ENCODE results near the gene MRPL46.
"Not testable (repeated sequence)": the region's sequence is repeated elsewhere in the genome, so short reads cannot be mapped to it uniquely, and the experiment has no call there.

MRPL46 gene

GRCh38 chr15:88477904-88478303 lies 10.7 kb upstream of the MRPL46 start:
- DNase-seq (ENCODE audit: low spot score): no peak

GRCh38 chr15:88477126-88477525 lies 9.9 kb upstream of the MRPL46 start:
- no peak for DNase-seq (ENCODE audit: low spot score)

DNA sequence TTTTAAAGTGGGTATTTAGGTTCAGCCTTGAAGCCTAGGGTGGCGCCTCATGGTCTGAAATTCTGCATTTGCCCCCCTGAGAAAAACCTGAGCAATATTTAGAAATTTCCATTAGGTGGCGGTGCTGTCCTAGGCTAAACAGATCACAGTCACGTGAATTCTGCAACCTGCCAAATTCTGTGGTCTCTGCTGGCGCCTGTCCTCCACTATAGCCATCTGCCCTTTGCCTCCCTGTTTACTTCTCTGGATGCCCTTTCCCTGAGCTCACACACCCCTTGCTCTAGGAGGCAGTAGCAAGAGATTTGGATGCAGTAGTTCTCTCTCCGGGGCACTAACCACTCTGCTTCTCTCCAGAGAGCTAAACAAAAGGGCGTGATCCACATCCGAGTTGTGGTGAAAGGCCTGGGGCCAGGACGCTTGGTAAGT lies 9.5 kb upstream of the MRPL46 start:
- DNase-seq (ENCODE audit: low spot score): peak; percentile 63

- DNase-seq (ENCODE audit: low spot score): not testable (repeated sequence)
Measured at GRCh38 chr15:88473661-88474293, 6.6 kb upstream of the MRPL46 start.

- no peak for DNase-seq (ENCODE audit: low spot score)
Measured at GRCh38 chr15:88472225-88472624, 5.0 kb upstream of the MRPL46 start.

GRCh38 chr15:88470625-88471372 lies 3.6 kb upstream of the MRPL46 start:
- no peak for DNase-seq (ENCODE audit: low spot score)

DNA sequence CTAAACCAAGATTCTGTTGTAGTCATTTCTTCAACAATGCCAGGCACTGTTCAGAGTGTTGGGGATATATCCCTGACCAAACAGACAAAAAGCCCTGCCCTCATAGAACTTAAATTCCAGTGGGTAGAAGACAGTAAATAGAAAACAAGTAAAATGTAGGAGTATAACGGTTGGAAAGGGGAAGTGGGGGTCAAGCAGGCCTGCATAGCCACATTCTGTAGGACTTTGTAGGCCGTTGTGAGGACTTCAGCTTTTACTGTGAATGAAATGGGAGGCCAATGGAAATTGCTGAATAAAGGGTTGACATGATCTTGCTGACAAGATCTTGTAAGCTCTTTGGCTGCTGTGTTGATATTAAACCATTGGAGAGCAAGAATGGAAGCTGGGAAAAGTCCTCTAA lies 2.1 kb upstream of the MRPL46 start:
- no peak for DNase-seq (ENCODE audit: low spot score)

- DNase-seq (ENCODE audit: low spot score): not testable (repeated sequence)
Measured at GRCh38 chr15:88468721-88469120, 1.5 kb upstream of the MRPL46 start.

DNA sequence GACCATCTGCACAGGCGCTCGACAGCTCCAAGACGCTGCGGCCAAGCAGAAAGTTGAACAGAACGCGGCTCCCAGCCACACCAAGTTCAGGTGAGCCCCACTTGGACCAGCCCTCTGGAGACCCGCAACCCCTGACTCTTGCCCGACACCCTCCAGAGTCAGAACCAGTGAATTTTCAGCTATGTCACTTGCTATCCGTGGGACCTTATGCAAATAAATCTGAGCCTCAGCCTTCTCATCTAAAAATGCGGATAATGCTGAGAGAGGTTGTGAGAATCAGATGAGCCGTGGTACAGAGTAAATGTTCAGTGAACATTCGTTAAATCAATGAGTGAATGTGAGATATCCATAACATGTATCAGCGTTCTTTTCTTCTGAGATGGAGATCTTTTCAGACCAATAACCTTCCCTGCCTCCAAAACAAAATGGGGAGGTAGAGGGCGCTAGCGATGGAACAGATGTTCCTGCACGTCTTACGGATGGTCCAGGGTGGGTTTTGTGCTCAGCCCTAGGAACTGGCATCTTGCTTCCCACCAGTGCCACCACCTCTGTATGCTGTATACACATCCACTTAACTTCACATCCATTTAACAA lies 844 bp upstream of the MRPL46 start:
- DNase-seq (ENCODE audit: low spot score): peak; percentile 36

DNA sequence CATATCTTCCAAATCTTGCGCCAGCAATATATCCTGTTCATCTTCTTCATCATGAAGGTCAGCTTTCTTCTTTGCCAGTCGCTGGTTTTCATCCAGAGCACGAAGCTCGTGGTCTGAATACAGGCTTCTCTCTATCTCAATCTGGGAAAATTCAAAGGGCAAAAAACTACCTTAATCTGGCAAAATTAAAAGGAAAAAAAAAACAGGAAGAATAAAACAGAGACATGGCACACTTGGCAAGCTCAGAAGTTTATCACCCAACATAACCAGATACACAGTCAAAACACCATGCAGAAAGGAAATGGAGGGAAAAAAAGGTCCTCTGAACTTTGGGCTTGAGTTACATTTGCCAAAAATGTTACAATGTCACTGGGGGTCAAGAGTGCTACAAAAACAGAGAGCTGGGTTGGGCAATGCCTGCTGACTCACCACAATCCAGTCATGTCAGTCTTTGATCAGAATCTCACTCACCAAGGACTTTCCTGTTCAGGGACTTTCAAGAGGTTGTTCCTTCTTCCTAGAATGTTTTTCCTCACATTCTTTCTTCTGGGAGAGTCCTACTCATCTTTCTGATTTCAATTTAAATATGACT lies 1.5 kb downstream of the MRPL46 start:
- DNase-seq (ENCODE audit: low spot score): no peak

- DNase-seq (ENCODE audit: low spot score): no peak
Measured at GRCh38 chr15:88463870-88464532, 3.2 kb downstream of the MRPL46 start.

GRCh38 chr15:88456733-88457132 lies 10.5 kb downstream of the MRPL46 start:
- no peak for DNase-seq (ENCODE audit: low spot score)

- peak; percentile 87 for DNase-seq (ENCODE audit: low spot score)
Measured at GRCh38 chr15:88454867-88455810, 12.0 kb downstream of the MRPL46 start.

DNA sequence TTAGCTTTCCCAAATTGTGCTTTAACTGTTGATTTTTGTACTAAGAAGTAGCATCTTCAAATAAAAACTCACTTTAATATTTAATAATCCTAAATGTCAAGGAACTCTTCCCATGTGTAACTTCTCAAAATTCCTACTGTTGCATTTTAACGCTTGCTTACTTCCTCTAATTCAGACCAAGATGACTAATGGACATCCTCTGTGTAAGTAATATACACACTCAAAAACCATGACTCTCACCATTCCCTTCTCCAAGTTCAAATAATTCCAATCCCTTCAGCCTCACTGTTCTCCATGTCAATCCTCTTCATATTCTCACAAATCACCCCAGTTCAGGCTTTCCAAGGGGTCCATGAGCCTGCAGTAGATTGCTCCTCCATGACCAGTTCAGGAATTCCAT lies 13.0 kb downstream of the MRPL46 start:
- no peak for DNase-seq (ENCODE audit: low spot score)

DNA sequence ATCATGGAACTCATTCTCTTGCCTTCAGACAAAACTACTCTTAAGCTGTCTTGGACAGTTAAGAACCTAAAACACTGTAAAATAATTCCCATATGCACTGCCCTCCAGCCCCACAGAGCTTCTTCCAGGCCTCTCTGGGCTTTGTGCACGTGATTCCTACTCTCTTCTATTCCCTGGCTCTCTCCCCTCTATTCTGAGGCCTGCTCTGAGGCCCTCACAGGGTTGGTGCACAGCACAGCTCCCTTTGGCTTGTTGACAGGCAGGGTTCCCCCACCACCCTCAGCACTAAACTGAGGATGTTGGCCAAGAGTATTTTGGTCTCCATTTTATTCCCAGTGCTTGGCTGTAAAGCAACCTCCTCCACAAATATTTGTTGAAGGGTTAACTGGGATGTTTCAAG lies 13.5 kb downstream of the MRPL46 start:
- DNase-seq (ENCODE audit: low spot score): no peak

- peak; percentile 88 for DNase-seq (ENCODE audit: low spot score)
Measured at GRCh38 chr15:88450125-88450798, 16.9 kb downstream of the MRPL46 start.

GRCh38 chr15:88449581-88449980 lies 17.6 kb downstream of the MRPL46 start:
- no peak for DNase-seq (ENCODE audit: low spot score)

- no peak for DNase-seq (ENCODE audit: low spot score)
Measured at GRCh38 chr15:88448991-88449461, 18.2 kb downstream of the MRPL46 start.

GRCh38 chr15:88447741-88448140 lies 19.4 kb downstream of the MRPL46 start:
- DNase-seq (ENCODE audit: low spot score): no peak

- DNase-seq (ENCODE audit: low spot score): no peak
Measured at GRCh38 chr15:88447206-88447605, 20.0 kb downstream of the MRPL46 start.
